Panc1 (cell line): ENCODE measurements around the gene PRKACB.

Experiments
- POLR2AphosphoS5 ChIP-seq: IDR thresholded peaks from 2 replicates; pipeline ENCODE4 v1.6.1; 2012; ENCODE audit warnings: mild to moderate bottlenecking, low read depth, low read length, moderate library complexity
- SIN3A ChIP-seq: IDR thresholded peaks from 2 replicates; pipeline ENCODE4 v1.6.1; 2012; ENCODE audit warnings: low read depth, mild to moderate bottlenecking, low read length, moderate library complexity, borderline replicate concordance; ENCODE audit not compliant: insufficient read depth
- TCF7L2 ChIP-seq: IDR thresholded peaks from 2 replicates; pipeline ENCODE4 v1.6.1; 2011; ENCODE audit warnings: mild to moderate bottlenecking, low read depth, low read length, inconsistent platforms
- TF ChIP-seq, protein P1 (sequence below): fragments of 450-650 bp; IDR thresholded peaks from 2 replicates; pipeline ENCODE4 v1.5.1; 2017; ENCODE audit warnings: mild to moderate bottlenecking

DNA sequence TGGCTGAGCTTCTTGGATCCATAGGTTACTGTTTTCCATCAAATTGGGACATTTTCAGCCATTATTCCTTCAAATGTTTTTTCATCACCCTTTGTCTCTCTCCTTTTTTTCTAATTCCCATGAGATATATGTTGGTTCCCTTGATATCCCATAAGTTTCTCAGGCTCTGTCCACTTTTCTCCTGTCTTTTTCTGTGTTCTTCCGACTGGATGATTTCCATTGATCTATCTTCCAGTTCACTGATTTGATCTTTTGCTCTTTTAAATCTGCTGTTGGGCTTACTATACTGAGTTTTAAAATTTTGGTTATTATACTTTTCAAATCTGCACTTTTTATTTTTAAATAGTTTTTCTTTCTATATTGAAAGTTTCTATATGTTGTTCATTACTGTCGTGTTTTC lies 18.2 kb downstream of the PRKACB start:
- TF ChIP-seq, protein P1, sequence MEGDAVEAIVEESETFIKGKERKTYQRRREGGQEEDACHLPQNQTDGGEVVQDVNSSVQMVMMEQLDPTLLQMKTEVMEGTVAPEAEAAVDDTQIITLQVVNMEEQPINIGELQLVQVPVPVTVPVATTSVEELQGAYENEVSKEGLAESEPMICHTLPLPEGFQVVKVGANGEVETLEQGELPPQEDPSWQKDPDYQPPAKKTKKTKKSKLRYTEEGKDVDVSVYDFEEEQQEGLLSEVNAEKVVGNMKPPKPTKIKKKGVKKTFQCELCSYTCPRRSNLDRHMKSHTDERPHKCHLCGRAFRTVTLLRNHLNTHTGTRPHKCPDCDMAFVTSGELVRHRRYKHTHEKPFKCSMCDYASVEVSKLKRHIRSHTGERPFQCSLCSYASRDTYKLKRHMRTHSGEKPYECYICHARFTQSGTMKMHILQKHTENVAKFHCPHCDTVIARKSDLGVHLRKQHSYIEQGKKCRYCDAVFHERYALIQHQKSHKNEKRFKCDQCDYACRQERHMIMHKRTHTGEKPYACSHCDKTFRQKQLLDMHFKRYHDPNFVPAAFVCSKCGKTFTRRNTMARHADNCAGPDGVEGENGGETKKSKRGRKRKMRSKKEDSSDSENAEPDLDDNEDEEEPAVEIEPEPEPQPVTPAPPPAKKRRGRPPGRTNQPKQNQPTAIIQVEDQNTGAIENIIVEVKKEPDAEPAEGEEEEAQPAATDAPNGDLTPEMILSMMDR = no peak
- TF ChIP-seq SIN3A (no peak), TCF7L2 (no peak), POLR2AphosphoS5 (no peak)
